ENCODE data around the gene SLC8A1.

Gene SLC8A1

GRCh38 chr2:40178171-40178778, 273.6 kb downstream of the SLC8A1 start:
- DNase-seq: no peak

- no peak for DNase-seq
Measured at GRCh38 chr2:40177366-40177765, 274.5 kb downstream of the SLC8A1 start.

GRCh38 chr2:40173276-40173675, 278.6 kb downstream of the SLC8A1 start:
- no peak for DNase-seq

GRCh38 chr2:40169856-40170255, 282.0 kb downstream of the SLC8A1 start:
- DNase-seq: no peak

- DNase-seq: peak; percentile 20
Measured at GRCh38 chr2:40169430-40169829, 282.5 kb downstream of the SLC8A1 start.

- DNase-seq: no peak
Measured at GRCh38 chr2:40168546-40168945, 283.3 kb downstream of the SLC8A1 start.

GRCh38 chr2:40168032-40168431, 283.9 kb downstream of the SLC8A1 start:
- no peak for DNase-seq

GRCh38 chr2:40166006-40166405, 285.9 kb downstream of the SLC8A1 start:
- no peak for DNase-seq

- DNase-seq: no peak
Measured at GRCh38 chr2:40165509-40165844, 286.4 kb downstream of the SLC8A1 start.

- no peak for DNase-seq
Measured at GRCh38 chr2:40164736-40165508, 287.0 kb downstream of the SLC8A1 start.

GRCh38 chr2:40161986-40162385, 289.9 kb downstream of the SLC8A1 start:
- DNase-seq: no peak

- DNase-seq: no peak
Measured at GRCh38 chr2:40160751-40161218, 291.1 kb downstream of the SLC8A1 start.

GRCh38 chr2:40159333-40159732, 292.6 kb downstream of the SLC8A1 start:
- no peak for DNase-seq

GRCh38 chr2:40158781-40159180, 293.1 kb downstream of the SLC8A1 start:
- DNase-seq: no peak

- DNase-seq: no peak
Measured at GRCh38 chr2:40155728-40156127, 296.2 kb downstream of the SLC8A1 start.

- no peak for DNase-seq
Measured at GRCh38 chr2:40150266-40150665, 301.6 kb downstream of the SLC8A1 start.

- DNase-seq: no peak
Measured at GRCh38 chr2:40148334-40148733, 303.6 kb downstream of the SLC8A1 start.

GRCh38 chr2:40147360-40147759, 304.5 kb downstream of the SLC8A1 start:
- DNase-seq: no peak

- no peak for DNase-seq
Measured at GRCh38 chr2:40144022-40144421, 307.9 kb downstream of the SLC8A1 start.

GRCh38 chr2:40138314-40138713, 313.6 kb downstream of the SLC8A1 start:
- DNase-seq: no peak

GRCh38 chr2:40131081-40131704, 320.7 kb downstream of the SLC8A1 start:
- DNase-seq: no peak

- no peak for DNase-seq
Measured at GRCh38 chr2:40130251-40130994, 321.5 kb downstream of the SLC8A1 start.

- DNase-seq: no peak
Measured at GRCh38 chr2:40129725-40130124, 322.2 kb downstream of the SLC8A1 start.

Data from T1000 (cell line).